GM12875 (cell line): Measurements from ENCODE around the gene CCL19.

Experiments
- H3K4me3 ChIP-seq: one replicate; pipeline ENCODE4 v1.5.1; 2011; ENCODE audit warnings: low read depth, low read length, control low read depth
- CTCF ChIP-seq: IDR thresholded peaks from 2 replicates; pipeline ENCODE4 v1.5.1; 2011; ENCODE audit warnings: low read depth, mild to moderate bottlenecking, control low read depth, inconsistent platforms, low read length, moderate library complexity, borderline replicate concordance; ENCODE audit not compliant: insufficient read depth

The CCL19 gene

DNA sequence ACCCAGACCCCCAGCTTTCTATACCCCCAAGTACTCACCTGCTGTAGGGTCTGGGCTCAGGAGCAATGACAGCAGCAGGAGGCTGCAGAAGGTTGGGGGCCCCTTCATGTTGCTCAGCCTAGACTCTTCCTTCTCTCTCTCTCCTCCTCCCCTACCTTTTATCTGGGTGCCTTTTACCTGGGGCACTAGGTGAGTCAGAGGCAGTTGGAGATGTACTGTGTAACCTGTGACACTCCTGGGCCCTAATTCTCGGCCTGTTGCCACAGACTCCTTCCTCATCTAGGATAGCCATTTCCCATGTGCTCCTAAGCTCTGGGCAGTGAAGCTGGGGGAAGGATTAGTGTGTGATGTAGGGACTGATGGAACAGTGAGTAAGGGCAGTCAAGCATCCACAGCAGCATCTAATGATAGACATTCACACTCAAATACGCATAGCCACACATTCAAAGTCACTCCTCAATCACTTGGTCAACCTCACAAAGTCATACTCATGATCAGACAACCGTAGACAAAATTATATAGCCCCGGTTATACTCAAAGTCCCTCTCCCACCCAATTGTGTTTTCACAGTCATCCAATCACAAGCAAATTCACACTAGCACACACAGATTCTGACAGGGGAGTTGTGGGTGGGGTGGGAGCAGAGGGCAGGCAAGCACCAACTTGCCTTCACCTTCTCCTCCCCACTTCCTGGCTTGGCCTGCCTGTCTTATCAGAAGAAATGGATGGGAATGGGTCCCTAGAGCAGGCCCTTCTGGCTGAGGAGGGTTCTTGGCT, 28.4 kb downstream of the CCL19 start, which contains the start of gene CCL27:
CCL27 (minus strand) TSS at position 132 of the 777 bp plus-strand sequence; CDS start at position 108, 24 bp downstream.
- H3K4me3 ChIP-seq = no peak within 1 kb of the TSS
- no peak for TF ChIP-seq CTCF

DNA sequence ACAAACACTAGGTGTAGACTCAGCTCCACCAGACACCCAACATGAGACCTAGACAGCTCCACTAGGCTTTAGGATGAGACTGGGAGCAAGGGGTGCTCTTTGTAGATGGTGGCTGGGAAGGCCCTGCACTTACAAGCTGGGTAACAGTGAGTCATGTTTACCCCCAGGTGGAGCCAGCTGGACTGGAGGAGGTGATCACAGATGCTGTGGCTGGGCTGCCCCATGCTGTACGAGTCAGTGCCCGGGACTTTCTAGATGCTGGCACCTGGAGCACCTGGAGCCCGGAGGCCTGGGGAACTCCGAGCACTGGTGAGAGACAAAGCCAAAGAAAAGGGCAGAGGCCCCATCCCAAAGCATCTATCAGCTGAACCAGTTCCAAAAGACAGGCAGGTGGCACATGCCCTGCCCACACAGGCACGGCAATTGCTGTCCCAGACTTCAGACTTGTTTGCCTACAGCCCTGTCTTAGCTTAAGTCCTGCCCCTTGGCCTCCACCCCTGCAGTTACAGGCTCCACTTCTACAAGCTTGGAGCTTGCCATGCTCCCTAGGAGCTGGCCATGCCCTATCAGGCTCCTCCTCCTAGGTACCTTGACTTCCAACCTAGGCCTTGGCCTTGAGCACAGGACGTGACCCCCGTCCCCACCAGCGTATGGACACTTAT, 31.4 kb downstream of the CCL19 start:
- no peak for TF ChIP-seq CTCF
- no peak overlapping the region for H3K4me3 ChIP-seq

GRCh38 chr9:34658461-34658860, 32.6 kb downstream of the CCL19 start:
- no peak for TF ChIP-seq CTCF
- H3K4me3 ChIP-seq = no peak overlapping the region

- no peak for TF ChIP-seq CTCF
Observed at GRCh38 chr9:34656992-34657391, 34.1 kb downstream of the CCL19 start.

DNA sequence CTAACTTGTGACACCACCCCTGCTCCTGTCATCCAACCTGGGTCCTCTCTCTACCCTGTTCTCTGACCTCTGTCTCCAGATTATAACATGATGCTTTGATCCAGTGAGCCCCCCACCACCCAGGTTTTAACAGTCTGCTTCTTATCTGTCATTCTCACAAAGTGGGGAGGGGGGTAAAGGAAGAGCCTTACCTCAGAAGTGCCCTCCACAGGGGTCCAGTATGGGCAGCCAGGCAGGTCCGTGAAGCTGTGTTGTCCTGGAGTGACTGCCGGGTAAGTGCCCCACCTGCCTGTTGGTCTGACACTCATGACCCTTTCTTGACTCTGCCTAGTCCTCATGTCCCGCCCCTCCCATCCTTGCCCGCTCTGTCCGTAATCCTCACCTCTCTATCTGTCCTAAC, 35.7 kb downstream of the CCL19 start:
- TF ChIP-seq CTCF = no peak
- no peak overlapping the region for H3K4me3 ChIP-seq

More at GRCh38 chr9:34656992-34657391, 34.1 kb downstream of the CCL19 start:
- no peak overlapping the region for H3K4me3 ChIP-seq

GRCh38 chr9:34654323-34655051, 36.6 kb downstream of the CCL19 start:
- TF ChIP-seq CTCF = no peak
- H3K4me3 ChIP-seq = no peak overlapping the region
